Upper lobe of left lung (tissue), 6 donors: ENCODE results near the gene DCP1B. TPM values are rescaled to one million over a fixed set of nuclear protein-coding genes. Genes with fewer than 3 reads are reported as not detected.

Source experiments
- ATAC-seq, 2 donors: fragments of 200-7000 bp; cut with Tn5 transposase; one replicate each; pipeline ENCODE4 v1.9.1; 2022; ENCODE audit warnings: mild to moderate bottlenecking in 2 of 2, moderate library complexity in 2 of 2; ENCODE audit not compliant: low FRiP score in 2 of 2
- DNase-seq, 2 donors: peaks; one replicate each; pipeline ENCODE4 v3.0.0-alpha.2; 2019 to 2020
- H3K27ac ChIP-seq, 4 donors: fragments of 200-600 bp; sonication (generic); one replicate each; pipeline ENCODE4 v1.5.1; 2016 to 2019
- H3K27me3 ChIP-seq, 4 donors: fragments of 200-600 bp; sonication (generic); one replicate each; pipeline ENCODE4 v1.5.1; 2017 to 2019
- H3K36me3 ChIP-seq, 4 donors: fragments of 200-600 bp; sonication (generic); one replicate each; pipeline ENCODE4 v1.5.1; 2016 to 2019
- H3K4me1 ChIP-seq, 4 donors: fragments of 200-600 bp; sonication (generic); one replicate each; pipeline ENCODE4 v1.5.1; 2018 to 2019
- H3K4me3 ChIP-seq, 4 donors: fragments of 200-600 bp; sonication (generic); one replicate each; pipeline ENCODE4 v1.5.1; 2017 to 2019; ENCODE audit warnings: mild to moderate bottlenecking in 2 of 4, moderate library complexity in 1 of 4
- H3K9me3 ChIP-seq, 4 donors: fragments of 200-600 bp; sonication (generic); one replicate each; pipeline ENCODE4 v1.5.1; 2018 to 2019
- EP300 ChIP-seq, 4 donors: sonication (generic); formaldehyde crosslinking; IDR thresholded peaks; one replicate each; pipeline ENCODE4 v1.5.1; 2017; ENCODE audit warnings: antibody characterized with exemption in 4 of 4, control low read depth in 2 of 4
- POLR2A ChIP-seq, 4 donors: fragments of 450-650 bp; IDR thresholded peaks; one replicate each; pipeline ENCODE4 v1.5.1; 2016 to 2017; ENCODE audit warnings: antibody characterized with exemption in 4 of 4, mild to moderate bottlenecking in 2 of 4
- POLR2AphosphoS5 ChIP-seq, 2 donors: sonication (generic); formaldehyde crosslinking; IDR thresholded peaks; one replicate each; pipeline ENCODE4 v1.5.1; 2017; ENCODE audit warnings: antibody characterized with exemption in 2 of 2
- WGBS, 2 donors: methylation state at CpG; one replicate each; pipeline ENCODE4 v1.1.5; 2017 to 2018; 5-methylcytosine and 5-hydroxymethylcytosine counted together
- total RNA-seq, 6 donors: library from RNA; depleted of rRNA in 4 of 6; stranded (reverse); fragments of >200 nt in 4 of 6; gene quantifications; one replicate each; pipeline versions ENCODE4 v1.1.0 to v1.2.1, GENCODE V29; 2016 to 2021
- TF ChIP-seq, protein P1 (sequence below), 6 experiments: fragments of 450-650 bp in 4 of 6; fragments of 200-600 bp in 2 of 6; sonication (generic) in 2 of 6; IDR thresholded peaks; one replicate each; pipeline ENCODE4 v1.5.1; 2016 to 2019; ENCODE audit warnings: antibody characterized with exemption in 6 of 6
- donor health status: DM: no; HTN: no; CAD: no; lungs with moderate emphysema.
- donor health status: DM: no; HTN: yes; CAD: no; lungs with severe emphysema.

DCP1B gene
- total RNA-seq, 6 donors from 2014 or later, result 5.5 to 30.4 (median 12.2) TPM

DNA sequence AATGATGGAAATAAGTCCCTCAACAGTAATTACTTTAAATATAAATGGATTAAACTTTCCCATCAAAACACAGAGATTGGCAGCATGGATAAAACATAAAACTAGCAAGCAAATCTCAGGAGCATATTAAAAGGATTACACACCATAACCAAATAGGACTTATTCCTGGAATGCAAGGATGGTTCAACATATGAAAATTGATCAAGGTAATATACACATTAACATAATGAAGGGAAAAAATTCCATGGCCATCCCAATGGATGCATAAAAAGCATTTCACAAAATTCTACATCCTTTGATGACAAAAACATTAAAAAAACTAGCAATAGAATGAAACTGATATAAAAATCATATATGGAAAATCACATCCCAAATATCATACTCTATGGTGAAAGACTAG is 99.4 kb downstream of the DCP1B start:
- Histone ChIP-seq H3K27me3 (no peaks in the 10 kb centered on the region), H3K4me3 (no peak overlapping the region), H3K4me1 (peaks cover 0 to 10% (median 4%) of the 10 kb centered on the region in 4 donors), H3K27ac (no peak overlapping the region), H3K9me3 (peaks cover 9 to 33% (median 18%) of the 10 kb centered on the region in 4 donors), H3K36me3 (no peaks in the 10 kb centered on the region)
- DNase-seq (no peak), ATAC-seq (no peak)
- no peak for TF ChIP-seq POLR2AphosphoS5 (IDR thresholded peaks at IDR 0.05)
- TF ChIP-seq, protein P1, sequence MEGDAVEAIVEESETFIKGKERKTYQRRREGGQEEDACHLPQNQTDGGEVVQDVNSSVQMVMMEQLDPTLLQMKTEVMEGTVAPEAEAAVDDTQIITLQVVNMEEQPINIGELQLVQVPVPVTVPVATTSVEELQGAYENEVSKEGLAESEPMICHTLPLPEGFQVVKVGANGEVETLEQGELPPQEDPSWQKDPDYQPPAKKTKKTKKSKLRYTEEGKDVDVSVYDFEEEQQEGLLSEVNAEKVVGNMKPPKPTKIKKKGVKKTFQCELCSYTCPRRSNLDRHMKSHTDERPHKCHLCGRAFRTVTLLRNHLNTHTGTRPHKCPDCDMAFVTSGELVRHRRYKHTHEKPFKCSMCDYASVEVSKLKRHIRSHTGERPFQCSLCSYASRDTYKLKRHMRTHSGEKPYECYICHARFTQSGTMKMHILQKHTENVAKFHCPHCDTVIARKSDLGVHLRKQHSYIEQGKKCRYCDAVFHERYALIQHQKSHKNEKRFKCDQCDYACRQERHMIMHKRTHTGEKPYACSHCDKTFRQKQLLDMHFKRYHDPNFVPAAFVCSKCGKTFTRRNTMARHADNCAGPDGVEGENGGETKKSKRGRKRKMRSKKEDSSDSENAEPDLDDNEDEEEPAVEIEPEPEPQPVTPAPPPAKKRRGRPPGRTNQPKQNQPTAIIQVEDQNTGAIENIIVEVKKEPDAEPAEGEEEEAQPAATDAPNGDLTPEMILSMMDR (IDR thresholded peaks at IDR 0.05), result no peak
- TF ChIP-seq EP300 (IDR thresholded peaks at IDR 0.05), result no peak
- no peak for TF ChIP-seq POLR2A (IDR thresholded peaks at IDR 0.05)

DNA sequence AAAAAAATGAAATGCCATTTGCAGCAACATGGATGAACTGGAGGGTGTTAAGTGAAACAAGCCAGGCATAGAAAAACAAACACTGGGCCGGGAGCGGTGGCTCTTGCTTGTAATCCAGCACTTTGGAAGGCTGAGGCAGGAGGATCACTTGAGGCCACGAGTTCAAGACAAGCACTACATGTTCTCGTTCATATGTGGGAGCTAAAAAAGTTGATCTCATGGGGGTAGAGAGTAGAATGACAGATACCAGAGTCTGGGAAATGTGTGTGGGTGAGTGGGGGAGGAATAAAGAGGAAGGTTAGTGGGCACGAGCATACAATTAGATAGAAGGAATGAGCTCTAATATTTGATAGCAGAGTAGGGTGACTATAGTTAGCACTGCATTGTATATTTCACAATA is 107.3 kb downstream of the DCP1B start:
- ATAC-seq (no peak), DNase-seq (no peak)
- Histone ChIP-seq H3K36me3 (no peaks in the 10 kb centered on the region), H3K4me1 (no peaks in the 10 kb centered on the region), H3K4me3 (no peak overlapping the region), H3K27me3 (no peaks in the 10 kb centered on the region), H3K9me3 (peaks cover 0 to 8% (median 2%) of the 10 kb centered on the region in 4 donors), H3K27ac (no peak overlapping the region)
- whole genome bisulfite sequencing, 2 donors, result 65 to 67% methylated on average over 5 of the region's 5 CpGs
- TF ChIP-seq POLR2A (IDR thresholded peaks at IDR 0.05) (no peak), EP300 (IDR thresholded peaks at IDR 0.05) (no peak), POLR2AphosphoS5 (IDR thresholded peaks at IDR 0.05) (no peak)
- TF ChIP-seq, protein P1 (IDR thresholded peaks at IDR 0.05), result no peak

Other genes starting within 250 kb of the DCP1B start
- gene LRTM2, start 183.9 kb downstream of the DCP1B start, total RNA-seq, result not detected
- 1 to 10 TPM; 3.3 to 8.4 (median 7.0) TPM for gene CACNA2D4, start 85.8 kb downstream of the DCP1B start, total RNA-seq
- gene CACNA1C, start 48.5 kb upstream of the DCP1B start, total RNA-seq, result 10 to 100 TPM in 2 of 6 donors, 1 to 10 TPM in 4; 5.2 to 45.1 (median 8.8) TPM